HepG2 (cell line): Measurements from ENCODE around the gene TNPO3. TPM values are rescaled to one million over a fixed set of nuclear protein-coding genes. Genes with fewer than 3 reads are reported as not detected.

Source experiments
- ATM ChIP-seq: fragments of 450-650 bp; IDR thresholded peaks from 2 replicates; pipeline ENCODE4 v1.7.1; 2017; ENCODE audit warnings: mild to moderate bottlenecking, borderline replicate concordance
- CHCHD3 ChIP-seq: sonication (generic); formaldehyde crosslinking; IDR thresholded peaks from 2 replicates; pipeline ENCODE4 v1.8.0; 2022; ENCODE audit warnings: mild to moderate bottlenecking, missing genetic modification reagents, moderate library complexity
- ELF3 ChIP-seq: IDR thresholded peaks from 2 replicates; pipeline ENCODE4 v1.6.1; 2016; ENCODE audit warnings: missing genetic modification reagents, missing compliant biosample characterization
- FOXA1 ChIP-seq, 2 experiments: fragments of 450-650 bp in 1 of 2; sonication (generic) in 1 of 2; formaldehyde crosslinking in 1 of 2; IDR thresholded peaks; 2 replicates each; pipeline versions ENCODE4 v1.4.0 to v1.6.1; 2016 to 2020; ENCODE audit warnings: missing genetic modification reagents in 1 of 2
- FOXP1 ChIP-seq, 2 experiments: fragments of 450-650 bp in 1 of 2; IDR thresholded peaks; 2 replicates each; pipeline ENCODE4 v1.6.1; 2017 to 2018; ENCODE audit warnings: antibody characterized with exemption in 1 of 2
- HNRNPL ChIP-seq: fragments of 200-400 bp; formaldehyde crosslinking; IDR thresholded peaks from 2 replicates; pipeline ENCODE4 v1.6.1; 2017; ENCODE audit warnings: mild to moderate bottlenecking, low read depth, low read length
- NFYB ChIP-seq: sonication (generic); formaldehyde crosslinking; IDR thresholded peaks from 2 replicates; pipeline ENCODE4 v1.4.0; 2020; ENCODE audit warnings: missing genetic modification reagents
- NRL ChIP-seq: sonication (generic); formaldehyde crosslinking; IDR thresholded peaks from 2 replicates; pipeline ENCODE4 v1.5.0; 2020; ENCODE audit warnings: missing genetic modification reagents, mild to moderate bottlenecking, moderate library complexity, borderline replicate concordance
- RARA ChIP-seq: IDR thresholded peaks from 2 replicates; pipeline ENCODE4 v1.6.1; 2016; ENCODE audit warnings: missing genetic modification reagents, missing compliant biosample characterization
- SAP130 ChIP-seq: IDR thresholded peaks from 2 replicates; pipeline ENCODE4 v1.6.1; 2016; ENCODE audit warnings: low read depth
- SKI ChIP-seq: fragments of 450-650 bp; IDR thresholded peaks from one replicate; pipeline ENCODE4 v1.6.1; 2018; ENCODE audit warnings: mild to moderate bottlenecking; ENCODE audit not compliant: partially characterized antibody
- SPEN ChIP-seq: sonication (generic); formaldehyde crosslinking; IDR thresholded peaks from 2 replicates; pipeline ENCODE4 v1.5.1; 2020; ENCODE audit warnings: low read depth, mild to moderate bottlenecking, missing genetic modification reagents
- ZIK1 ChIP-seq: sonication (generic); formaldehyde crosslinking; IDR thresholded peaks from 2 replicates; pipeline ENCODE4 v1.5.0; 2020; ENCODE audit warnings: mild to moderate bottlenecking, low read depth, missing genetic modification reagents, borderline replicate concordance
- ZNF10 ChIP-seq: sonication (generic); formaldehyde crosslinking; IDR thresholded peaks from 2 replicates; pipeline ENCODE4 v1.4.0; 2020; ENCODE audit warnings: mild to moderate bottlenecking, low read depth, missing genetic modification reagents, borderline replicate concordance
- ZNF274 ChIP-seq: sonication (generic); formaldehyde crosslinking; IDR thresholded peaks from 2 replicates; pipeline ENCODE4 v1.5.1; 2020; ENCODE audit warnings: mild to moderate bottlenecking, missing genetic modification reagents
- ZNF329 ChIP-seq: sonication (generic); formaldehyde crosslinking; IDR thresholded peaks from 2 replicates; pipeline ENCODE4 v1.9.0; 2021; ENCODE audit warnings: low read depth, mild to moderate bottlenecking, missing genetic modification reagents
- ZNF501 ChIP-seq: sonication (generic); formaldehyde crosslinking; IDR thresholded peaks from 2 replicates; pipeline ENCODE4 v1.5.1; 2020; ENCODE audit warnings: mild to moderate bottlenecking, moderate library complexity, missing genetic modification reagents
- ZNF547 ChIP-seq: sonication (generic); formaldehyde crosslinking; IDR thresholded peaks from 2 replicates; pipeline ENCODE4 v1.5.1; 2020; ENCODE audit warnings: mild to moderate bottlenecking, missing genetic modification reagents
- ZNF570 ChIP-seq: sonication (generic); formaldehyde crosslinking; IDR thresholded peaks from 2 replicates; pipeline ENCODE4 v1.4.0; 2020; ENCODE audit warnings: mild to moderate bottlenecking, missing genetic modification reagents, borderline replicate concordance
- ZNF691 ChIP-seq: sonication (generic); formaldehyde crosslinking; IDR thresholded peaks from 2 replicates; pipeline ENCODE4 v1.4.0; 2020; ENCODE audit warnings: missing genetic modification reagents, low read depth, mild to moderate bottlenecking, borderline replicate concordance
- polyA plus RNA-seq, 8 experiments: library from polyadenylated mRNA; depleted of rRNA in 3 of 8; stranded (reverse) in 7 of 8; unstranded in 1 of 8; fragments of >200 nt; fragmentation: Illumina TruSeq in 4 of 8; extraction: Trizol in 4 of 8; gene quantifications; 2 replicates each; pipeline versions ENCODE4 v1.2.1 to v1.2.3, GENCODE V29; 2011 to 2016; ENCODE audit warnings: low read depth in 4 of 8, missing spikeins in 1 of 8, mixed read lengths in 1 of 8; ENCODE audit not compliant: insufficient read depth in 1 of 8
- total RNA-seq, 5 experiments: library from RNA; depleted of rRNA; stranded (reverse); fragments of >200 nt; fragmentation: Illumina TruSeq; extraction: Trizol; gene quantifications; 2 replicates each; pipeline ENCODE4 v1.2.3, GENCODE V29; 2016; ENCODE audit warnings: low read depth in 1 of 5
- TF ChIP-seq, protein P1 (sequence below): sonication (generic); formaldehyde crosslinking; IDR thresholded peaks from 2 replicates; pipeline ENCODE4 v1.8.0; 2022; ENCODE audit warnings: mild to moderate bottlenecking, missing genetic modification reagents
- TF ChIP-seq, protein P2 (sequence below): sonication (generic); formaldehyde crosslinking; IDR thresholded peaks from 2 replicates; pipeline ENCODE4 v1.8.1; 2023; ENCODE audit warnings: missing genetic modification reagents, mild to moderate bottlenecking, borderline replicate concordance
- TF ChIP-seq, protein P3 (sequence below): sonication (generic); formaldehyde crosslinking; IDR thresholded peaks from 2 replicates; pipeline ENCODE4 v1.4.0; 2020; ENCODE audit warnings: missing genetic modification reagents

The TNPO3 gene
- total and polyA plus RNA-seq, 2 of the 13 experiments (the other 11 are each of a cell fraction or from before 2014, with no cell fraction given): 23.8 to 44.6 TPM

GRCh38 chr7:129054438-129055293, at the start of gene TNPO3 (continued):
- TF ChIP-seq, protein P1, sequence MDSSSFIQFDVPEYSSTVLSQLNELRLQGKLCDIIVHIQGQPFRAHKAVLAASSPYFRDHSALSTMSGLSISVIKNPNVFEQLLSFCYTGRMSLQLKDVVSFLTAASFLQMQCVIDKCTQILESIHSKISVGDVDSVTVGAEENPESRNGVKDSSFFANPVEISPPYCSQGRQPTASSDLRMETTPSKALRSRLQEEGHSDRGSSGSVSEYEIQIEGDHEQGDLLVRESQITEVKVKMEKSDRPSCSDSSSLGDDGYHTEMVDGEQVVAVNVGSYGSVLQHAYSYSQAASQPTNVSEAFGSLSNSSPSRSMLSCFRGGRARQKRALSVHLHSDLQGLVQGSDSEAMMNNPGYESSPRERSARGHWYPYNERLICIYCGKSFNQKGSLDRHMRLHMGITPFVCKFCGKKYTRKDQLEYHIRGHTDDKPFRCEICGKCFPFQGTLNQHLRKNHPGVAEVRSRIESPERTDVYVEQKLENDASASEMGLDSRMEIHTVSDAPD: 0 out of 2 replicates have a peak, but pooled peaks have one; percentile 57
- TF ChIP-seq FOXP1 (IDR thresholded peaks at IDR 0.05) (no peak), FOXP1 (CRISPR knock-in tag; IDR thresholded peaks at IDR 0.05) (0 out of 2 replicates have a peak, but pooled peaks have one; percentile 20), ZNF329 (CRISPR knock-in tag) (no peak), ZIK1 (peak; percentile 35; the same call in 1 of the 2 replicates), ZNF691 (CRISPR knock-in tag) (peak; percentile 30), ZNF10 (CRISPR knock-in tag) (no peak), ZNF274 (0 out of 2 replicates have a peak, but pooled peaks have one; percentile 37), ZNF547 (CRISPR knock-in tag) (peak; percentile 78; the same call in 1 of the 2 replicates), FOXA1 (IDR thresholded peaks at IDR 0.05) (no peak), FOXA1 (CRISPR knock-in tag; IDR thresholded peaks at IDR 0.05) (peak; percentile 24; the same call in 1 of the 2 replicates), SPEN (CRISPR knock-in tag) (peak; percentile 95), ELF3 (CRISPR knock-in tag) (peak; percentile 90), CHCHD3 (CRISPR knock-in tag) (peak; percentile 72; the same call in 1 of the 2 replicates), SKI (no peak), NFYB (CRISPR knock-in tag) (no peak), NRL (CRISPR knock-in tag) (no peak), ZNF501 (CRISPR knock-in tag) (peak; percentile 95), ATM (no peak), SAP130 (peak; percentile 95), ZNF570 (0 out of 2 replicates have a peak, but pooled peaks have one; percentile 69), HNRNPL (peak; percentile 46; the same call in 1 of the 2 replicates), RARA (CRISPR knock-in tag) (peak; percentile 53)
- TF ChIP-seq, protein P2, sequence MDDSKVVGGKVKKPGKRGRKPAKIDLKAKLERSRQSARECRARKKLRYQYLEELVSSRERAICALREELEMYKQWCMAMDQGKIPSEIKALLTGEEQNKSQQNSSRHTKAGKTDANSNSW (CRISPR knock-in tag): no peak
- TF ChIP-seq, protein P3, sequence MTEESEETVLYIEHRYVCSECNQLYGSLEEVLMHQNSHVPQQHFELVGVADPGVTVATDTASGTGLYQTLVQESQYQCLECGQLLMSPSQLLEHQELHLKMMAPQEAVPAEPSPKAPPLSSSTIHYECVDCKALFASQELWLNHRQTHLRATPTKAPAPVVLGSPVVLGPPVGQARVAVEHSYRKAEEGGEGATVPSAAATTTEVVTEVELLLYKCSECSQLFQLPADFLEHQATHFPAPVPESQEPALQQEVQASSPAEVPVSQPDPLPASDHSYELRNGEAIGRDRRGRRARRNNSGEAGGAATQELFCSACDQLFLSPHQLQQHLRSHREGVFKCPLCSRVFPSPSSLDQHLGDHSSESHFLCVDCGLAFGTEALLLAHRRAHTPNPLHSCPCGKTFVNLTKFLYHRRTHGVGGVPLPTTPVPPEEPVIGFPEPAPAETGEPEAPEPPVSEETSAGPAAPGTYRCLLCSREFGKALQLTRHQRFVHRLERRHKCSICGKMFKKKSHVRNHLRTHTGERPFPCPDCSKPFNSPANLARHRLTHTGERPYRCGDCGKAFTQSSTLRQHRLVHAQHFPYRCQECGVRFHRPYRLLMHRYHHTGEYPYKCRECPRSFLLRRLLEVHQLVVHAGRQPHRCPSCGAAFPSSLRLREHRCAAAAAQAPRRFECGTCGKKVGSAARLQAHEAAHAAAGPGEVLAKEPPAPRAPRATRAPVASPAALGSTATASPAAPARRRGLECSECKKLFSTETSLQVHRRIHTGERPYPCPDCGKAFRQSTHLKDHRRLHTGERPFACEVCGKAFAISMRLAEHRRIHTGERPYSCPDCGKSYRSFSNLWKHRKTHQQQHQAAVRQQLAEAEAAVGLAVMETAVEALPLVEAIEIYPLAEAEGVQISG (CRISPR knock-in tag): peak; percentile 83
